ENCODE measurements around the gene CD300LG. TPM values are rescaled to one million over a fixed set of nuclear protein-coding genes. Genes with fewer than 3 reads are reported as not detected.

Gene CD300LG
- total RNA-seq, 1 experiment from 2014 or later, result not detected

- TF ChIP-seq CTCF (IDR thresholded peaks at IDR 0.05; ENCODE audit: insufficient read depth in 1 of 2, low read depth in 1 of 2, low read length in 1 of 2, severe bottlenecking in 1 of 2, unreplicated experiment in 1 of 2), result no peak
- Histone ChIP-seq H3K9me3 (no peaks in the 10 kb centered on the region), H3K27me3 (replicated peaks; ENCODE audit: control insufficient read depth, insufficient read depth, low read length) (no peaks in the 10 kb centered on the region), H3K4me3 (ENCODE audit: low read depth, low read length) (no peak overlapping the region), H3K4me1 (peaks cover 6% of the 10 kb centered on the region; the same call in 1 of the 2 replicates), H3K36me3 (ENCODE audit: control insufficient read depth, insufficient read depth, low read length) (no peaks in the 10 kb centered on the region)
- peaks cover 8% of the 10 kb centered on the region for H3K4me1 Mint-ChIP-seq (ENCODE audit: low read depth, unreplicated experiment)
- BruUV-seq (replicated peaks), result no TSS peak
- no peaks in the 10 kb centered on the region for H3K27me3 Mint-ChIP-seq (ENCODE audit: insufficient read depth, unreplicated experiment)
- intact Hi-C loops (cut with micrococcal nuclease; ENCODE audit: unreplicated experiment), result no loop called here
- H3K36me3 Mint-ChIP-seq (ENCODE audit: insufficient read depth, unreplicated experiment), result no peaks in the 10 kb centered on the region
- POLR2A ChIA-PET, result no interaction called here
- CTCF ChIA-PET, result no interaction called here
- DNase-seq, result no peak
- no peak overlapping the region for H3K4me3 Mint-ChIP-seq (ENCODE audit: unreplicated experiment)
- H3K27ac Mint-ChIP-seq (ENCODE audit: unreplicated experiment), result peak overlapping the region; percentile 35
- no peaks in the 10 kb centered on the region for H3K9me3 Mint-ChIP-seq (ENCODE audit: unreplicated experiment)
These were observed 36.7 kb upstream of the CD300LG start for GRCh38 chr17:43810226-43810715.

- ChIA-PET POLR2A (no interaction called here), CTCF (no interaction called here)
- Histone ChIP-seq H3K4me1 (peaks cover 6% of the 10 kb centered on the region; the same call in 1 of the 2 replicates), H3K9me3 (no peaks in the 10 kb centered on the region), H3K36me3 (ENCODE audit: control insufficient read depth, insufficient read depth, low read length) (no peaks in the 10 kb centered on the region), H3K4me3 (ENCODE audit: low read depth, low read length) (no peak overlapping the region), H3K27me3 (replicated peaks; ENCODE audit: control insufficient read depth, insufficient read depth, low read length) (no peaks in the 10 kb centered on the region)
- Mint-ChIP-seq H3K4me1 (ENCODE audit: low read depth, unreplicated experiment) (peaks cover 8% of the 10 kb centered on the region), H3K27ac (ENCODE audit: unreplicated experiment) (no peak overlapping the region), H3K4me3 (ENCODE audit: unreplicated experiment) (no peak overlapping the region), H3K36me3 (ENCODE audit: insufficient read depth, unreplicated experiment) (no peaks in the 10 kb centered on the region), H3K9me3 (ENCODE audit: unreplicated experiment) (no peaks in the 10 kb centered on the region), H3K27me3 (ENCODE audit: insufficient read depth, unreplicated experiment) (no peaks in the 10 kb centered on the region)
- no TSS peak for BruUV-seq (replicated peaks)
- intact Hi-C loops (cut with micrococcal nuclease; ENCODE audit: unreplicated experiment), result no loop called here
- no peak for TF ChIP-seq CTCF (IDR thresholded peaks at IDR 0.05; ENCODE audit: insufficient read depth in 1 of 2, low read depth in 1 of 2, low read length in 1 of 2, severe bottlenecking in 1 of 2, unreplicated experiment in 1 of 2)
- DNase-seq, result no peak
These were observed 36.2 kb upstream of the CD300LG start for GRCh38 chr17:43810823-43811222.

GRCh38 chr17:43812396-43813265, 34.3 kb upstream of the CD300LG start:
- Mint-ChIP-seq H3K4me3 (ENCODE audit: unreplicated experiment) (no peak overlapping the region), H3K36me3 (ENCODE audit: insufficient read depth, unreplicated experiment) (no peaks in the 10 kb centered on the region), H3K27ac (ENCODE audit: unreplicated experiment) (no peak overlapping the region), H3K27me3 (ENCODE audit: insufficient read depth, unreplicated experiment) (no peaks in the 10 kb centered on the region), H3K4me1 (ENCODE audit: low read depth, unreplicated experiment) (peaks cover 8% of the 10 kb centered on the region), H3K9me3 (ENCODE audit: unreplicated experiment) (no peaks in the 10 kb centered on the region)
- H3K4me3 ChIP-seq (ENCODE audit: low read depth, low read length), result no peak overlapping the region
- TF ChIP-seq CTCF (IDR thresholded peaks at IDR 0.05; ENCODE audit: insufficient read depth in 1 of 2, low read depth in 1 of 2, low read length in 1 of 2, severe bottlenecking in 1 of 2, unreplicated experiment in 1 of 2), result no peak
- no TSS peak for BruUV-seq (replicated peaks)
- POLR2A ChIA-PET, result no interaction called here
- CTCF ChIA-PET, result interaction anchor here (1.3 kb wide), 1 partner anchor 34 kb away, joined by 4 read pairs; the partner anchor contains the start of gene DUSP3
- peaks cover 6% of the 10 kb centered on the region; the same call in 1 of the 2 replicates for H3K4me1 ChIP-seq
- H3K27me3 ChIP-seq (replicated peaks; ENCODE audit: control insufficient read depth, insufficient read depth, low read length), result no peaks in the 10 kb centered on the region
- DNase-seq, result no peak
- no peaks in the 10 kb centered on the region for H3K36me3 ChIP-seq (ENCODE audit: control insufficient read depth, insufficient read depth, low read length)
- no peaks in the 10 kb centered on the region for H3K9me3 ChIP-seq
- intact Hi-C loops (cut with micrococcal nuclease; ENCODE audit: unreplicated experiment), result no loop called here

Data from Caco-2 (cell line).